Breast epithelium (tissue), 4 donors: ENCODE results near the gene ASPA. TPM values are rescaled to one million over a fixed set of nuclear protein-coding genes. Genes with fewer than 3 reads are reported as not detected.

Source experiments
- DNase-seq, 2 donors: peaks; one replicate each; pipeline ENCODE4 v3.0.0-alpha.2; 2019; ENCODE audit warnings: low spot score in 2 of 2
- H3K27ac ChIP-seq, 2 donors: fragments of 200-600 bp; sonication (generic) in 1 of 2; one replicate each; pipeline ENCODE4 v1.5.1; 2016 to 2019; ENCODE audit warnings: mild to moderate bottlenecking in 1 of 2
- H3K27me3 ChIP-seq, 2 donors: fragments of 200-600 bp; sonication (generic) in 1 of 2; one replicate each; pipeline versions ENCODE4 v1.5.1 to v1.6.0; 2017 to 2019; ENCODE audit warnings: control low read depth in 1 of 2, mild to moderate bottlenecking in 1 of 2
- H3K36me3 ChIP-seq: fragments of 200-600 bp; one replicate; pipeline ENCODE4 v1.5.1; 2019
- H3K4me1 ChIP-seq, 2 donors: fragments of 200-600 bp; sonication (generic); one replicate each; pipeline ENCODE4 v1.5.1; 2016 to 2019; ENCODE audit warnings: control low read depth in 1 of 2
- H3K4me3 ChIP-seq, 3 donors: fragments of 200-600 bp; sonication (generic); 1 replicate in 2 of 3; 2 replicates in 1 of 3; pipeline ENCODE4 v1.5.1; 2016 to 2019; ENCODE audit warnings: mild to moderate bottlenecking in 3 of 3, moderate library complexity in 2 of 3
- H3K9me3 ChIP-seq, 2 donors: fragments of 200-600 bp; sonication (generic) in 1 of 2; one replicate each; pipeline ENCODE4 v1.5.1; 2016 to 2019; ENCODE audit warnings: control low read depth in 1 of 2
- CTCF ChIP-seq, 3 donors: fragments of 450-650 bp; IDR thresholded peaks; one replicate each; pipeline ENCODE4 v1.5.1; 2016 to 2017; ENCODE audit warnings: antibody characterized with exemption in 3 of 3, mild to moderate bottlenecking in 3 of 3, moderate library complexity in 3 of 3
- POLR2A ChIP-seq: fragments of 450-650 bp; IDR thresholded peaks from one replicate; pipeline ENCODE4 v1.6.1; 2016; ENCODE audit warnings: antibody characterized with exemption, mild to moderate bottlenecking, moderate library complexity
- POLR2AphosphoS5 ChIP-seq, 3 donors: sonication (generic); formaldehyde crosslinking; IDR thresholded peaks; one replicate each; pipeline ENCODE4 v1.6.1; 2017; ENCODE audit warnings: antibody characterized with exemption in 3 of 3
- intact Hi-C: fragments of 100-400 bp; cut with DNase I; formaldehyde crosslinking; loops from one replicate; pipeline ENCODE4 v1.15.1; 2023; ENCODE audit warnings: low total_unique reads
- total RNA-seq, 3 donors: library from RNA; depleted of rRNA; stranded (reverse); fragments of >200 nt; gene quantifications; one replicate each; pipeline ENCODE4 v1.1.0, GENCODE V29; 2016

The ASPA gene
- total RNA-seq, 3 donors from 2014 or later: 0.98 to 3.8 (median 1.6) TPM

- TF ChIP-seq CTCF (IDR thresholded peaks at IDR 0.05) (no peak), POLR2A (no peak), POLR2AphosphoS5 (IDR thresholded peaks at IDR 0.05) (no peak)
- H3K4me3 ChIP-seq: no peak overlapping the region
- H3K36me3 ChIP-seq: no peaks in the 10 kb centered on the region
- no peaks in the 10 kb centered on the region for H3K4me1 ChIP-seq
- intact Hi-C loops: no loop called here
- no peaks in the 10 kb centered on the region for H3K27me3 ChIP-seq
- no peaks in the 10 kb centered on the region for H3K9me3 ChIP-seq
- no peak overlapping the region for H3K27ac ChIP-seq
- no peak for DNase-seq
Measured at GRCh38 chr17:3506054-3506453, 30.3 kb downstream of the ASPA start.

GRCh38 chr17:3507071-3507470, 31.3 kb downstream of the ASPA start:
- DNase-seq: no peak
- TF ChIP-seq POLR2AphosphoS5 (IDR thresholded peaks at IDR 0.05) (no peak), POLR2A (no peak), CTCF (IDR thresholded peaks at IDR 0.05) (no peak)
- intact Hi-C loops: no loop called here
- Histone ChIP-seq H3K4me3 (no peak overlapping the region), H3K4me1 (no peaks in the 10 kb centered on the region), H3K27ac (no peak overlapping the region), H3K27me3 (no peaks in the 10 kb centered on the region), H3K36me3 (no peaks in the 10 kb centered on the region), H3K9me3 (no peaks in the 10 kb centered on the region)

GRCh38 chr17:3507869-3508268, 32.1 kb downstream of the ASPA start:
- intact Hi-C loops: no loop called here
- TF ChIP-seq CTCF (IDR thresholded peaks at IDR 0.05): no peak
- no peak for TF ChIP-seq POLR2A
- TF ChIP-seq POLR2AphosphoS5 (IDR thresholded peaks at IDR 0.05): no peak
- H3K27me3 ChIP-seq: no peaks in the 10 kb centered on the region
- H3K9me3 ChIP-seq: no peaks in the 10 kb centered on the region
- H3K36me3 ChIP-seq: no peaks in the 10 kb centered on the region
- no peak overlapping the region for H3K4me3 ChIP-seq
- DNase-seq: no peak
- no peak overlapping the region for H3K27ac ChIP-seq
- H3K4me1 ChIP-seq: no peaks in the 10 kb centered on the region

GRCh38 chr17:3510090-3510489, 34.3 kb downstream of the ASPA start:
- Histone ChIP-seq H3K27ac (no peak overlapping the region), H3K36me3 (no peaks in the 10 kb centered on the region), H3K4me3 (no peak overlapping the region), H3K9me3 (no peaks in the 10 kb centered on the region), H3K4me1 (peaks cover 0 to 5% of the 10 kb centered on the region in 2 donors), H3K27me3 (no peaks in the 10 kb centered on the region)
- DNase-seq: no peak
- intact Hi-C loops: no loop called here
- TF ChIP-seq POLR2A: no peak
- no peak for TF ChIP-seq CTCF (IDR thresholded peaks at IDR 0.05)
- TF ChIP-seq POLR2AphosphoS5 (IDR thresholded peaks at IDR 0.05): no peak

- TF ChIP-seq POLR2A: no peak
- no peak for TF ChIP-seq POLR2AphosphoS5 (IDR thresholded peaks at IDR 0.05)
- TF ChIP-seq CTCF (IDR thresholded peaks at IDR 0.05): no peak
- H3K4me3 ChIP-seq: peak overlapping the region in 1 of 3 donors; percentile 8
- H3K4me1 ChIP-seq: peaks cover 0 to 5% of the 10 kb centered on the region in 2 donors
- H3K36me3 ChIP-seq: no peaks in the 10 kb centered on the region
- DNase-seq: no peak
- peak overlapping the region; percentile 73 to 91 for H3K27ac ChIP-seq
- H3K27me3 ChIP-seq: no peaks in the 10 kb centered on the region
- no peaks in the 10 kb centered on the region for H3K9me3 ChIP-seq
- intact Hi-C loops: no loop called here
Measured at GRCh38 chr17:3511852-3512504, 36.2 kb downstream of the ASPA start.
